ENCODE data around the gene TMEM258. TPM values are rescaled to one million over a fixed set of nuclear protein-coding genes. Genes with fewer than 3 reads are reported as not detected.

Gene TMEM258
- total and polyA plus RNA-seq, 10 donors = 52.4 to 185 (median 80.0) TPM

GRCh38 chr11:61836193-61836592 lies 43.8 kb upstream of the TMEM258 start:
- Histone ChIP-seq H3K36me3 (peaks cover 0 to 16% (median 0%) of the 10 kb centered on the region in 6 donors), H3K4me3 (peak overlapping the region in 1 of 8 donors; percentile 31), H3K27me3 (replicated peaks in 1 of 7) (no peaks in the 10 kb centered on the region), H3K27ac (peak overlapping the region in 7 of 8 donors; percentile 39 to 82 (median 74)), H3K9me3 (no peaks in the 10 kb centered on the region), H3K4me1 (peaks cover 5 to 55% (median 19%) of the 10 kb centered on the region in 6 donors)
- intact Hi-C loops (cut with DNase I; ENCODE audit: low total_unique reads) = no loop called here
- TF ChIP-seq CTCF (IDR thresholded peaks at IDR 0.05 in 8 of 11, conservative IDR thresholded peaks at IDR 0.05 in 3 of 11) (no peak), POLR2AphosphoS5 (IDR thresholded peaks at IDR 0.05) (no peak), POLR2A (IDR thresholded peaks at IDR 0.05) (no peak)
- DNase-seq = peak; percentile 41
- WGBS, 5 donors = 91 to 99% (median 93%) methylated on average over 8 of the region's 8 CpGs

DNA sequence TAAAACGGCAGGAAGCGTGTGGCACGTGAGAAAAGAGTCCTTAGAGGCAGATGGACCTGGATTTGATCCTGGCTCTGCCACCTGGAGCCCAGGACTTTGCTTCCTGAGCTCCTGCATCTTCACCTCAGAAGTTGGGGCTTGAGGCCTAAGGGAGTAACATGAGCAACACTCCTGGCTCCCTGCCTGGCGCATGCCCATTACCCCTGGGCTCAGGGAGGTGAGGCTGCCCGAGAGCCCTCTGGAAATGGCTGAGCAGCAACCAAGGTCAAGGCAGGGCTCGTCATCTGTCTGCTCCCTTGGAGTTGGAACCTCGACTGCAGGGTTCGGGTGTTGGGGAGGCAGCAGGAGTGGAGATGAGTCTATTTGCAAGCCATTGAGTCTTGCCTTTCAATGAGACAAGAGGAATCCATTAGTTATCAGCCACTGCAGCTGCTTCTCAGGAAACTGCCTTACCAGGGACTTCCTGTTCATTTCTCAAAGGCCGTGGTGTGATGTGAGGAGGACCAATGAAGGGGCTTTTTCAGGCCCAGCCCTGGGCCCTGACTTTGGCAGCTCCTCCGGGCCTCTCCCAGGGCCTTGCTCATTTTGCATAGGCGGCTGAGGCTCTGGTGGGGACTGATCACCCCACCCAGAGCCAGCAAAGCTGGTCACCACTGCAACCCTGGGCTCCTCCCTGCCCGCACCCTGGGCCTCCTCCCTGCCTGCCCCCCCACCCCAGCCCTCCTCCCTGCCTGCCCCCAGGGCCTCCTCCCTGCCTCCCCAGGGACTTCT lies 42.1 kb upstream of the TMEM258 start:
- 25 to 32% (median 29%) methylated on average over 10 to 12 of the region's 12 CpGs for WGBS, 5 donors
- TF ChIP-seq POLR2AphosphoS5 (IDR thresholded peaks at IDR 0.05) (peak in 2 of 3 donors; percentile 35 to 59), CTCF (IDR thresholded peaks at IDR 0.05 in 8 of 11, conservative IDR thresholded peaks at IDR 0.05 in 3 of 11) (no peak), POLR2A (IDR thresholded peaks at IDR 0.05) (no peak)
- H3K27ac ChIP-seq = peak overlapping the region; percentile 27 to 82 (median 72)
- no peaks in the 10 kb centered on the region for H3K36me3 ChIP-seq
- peaks cover 5 to 72% (median 21%) of the 10 kb centered on the region in 6 donors for H3K4me1 ChIP-seq
- peak; percentile 78 for DNase-seq
- H3K9me3 ChIP-seq = no peaks in the 10 kb centered on the region
- H3K27me3 ChIP-seq (replicated peaks in 1 of 7) = peaks cover 0 to 6% (median 0%) of the 10 kb centered on the region in 7 donors
- H3K4me3 ChIP-seq = peak overlapping the region in 1 of 8 donors; percentile 9
- intact Hi-C loops (cut with DNase I; ENCODE audit: low total_unique reads) = no loop called here

- H3K4me3 ChIP-seq = no peak overlapping the region
- H3K36me3 ChIP-seq = no peaks in the 10 kb centered on the region
- intact Hi-C loops (cut with DNase I; ENCODE audit: low total_unique reads) = no loop called here
- DNase-seq = no peak
- H3K4me1 ChIP-seq = peaks cover 8 to 78% (median 27%) of the 10 kb centered on the region in 6 donors
- no peaks in the 10 kb centered on the region for H3K9me3 ChIP-seq
- peaks cover 0 to 11% (median 3%) of the 10 kb centered on the region in 7 donors for H3K27me3 ChIP-seq (replicated peaks in 1 of 7)
- peak overlapping the region in 6 of 8 donors; percentile 62 to 82 (median 75) for H3K27ac ChIP-seq
- WGBS, 5 donors = 83 to 93% (median 90%) methylated on average over 12 of the region's 12 CpGs
- TF ChIP-seq POLR2A (IDR thresholded peaks at IDR 0.05) = no peak
- TF ChIP-seq POLR2AphosphoS5 (IDR thresholded peaks at IDR 0.05) = no peak
- TF ChIP-seq CTCF (IDR thresholded peaks at IDR 0.05 in 8 of 11, conservative IDR thresholded peaks at IDR 0.05 in 3 of 11) = no peak
These were observed 41.5 kb upstream of the TMEM258 start for GRCh38 chr11:61833926-61834277.

- peak overlapping the region in 2 of 8 donors; percentile 81 to 82 for H3K27ac ChIP-seq
- intact Hi-C loops (cut with DNase I; ENCODE audit: low total_unique reads) = no loop called here
These were observed 41.1 kb upstream of the TMEM258 start for GRCh38 chr11:61833471-61833870.

More at GRCh38 chr11:61833471-61833870, 41.1 kb upstream of the TMEM258 start:
- H3K36me3 ChIP-seq = no peaks in the 10 kb centered on the region
- no peak overlapping the region for H3K4me3 ChIP-seq
- WGBS, 5 donors = 74 to 85% (median 83%) methylated on average over 11 of the region's 11 CpGs
- no peaks in the 10 kb centered on the region for H3K9me3 ChIP-seq
- peak; percentile 62 for DNase-seq
- H3K27me3 ChIP-seq (replicated peaks in 1 of 7) = peaks cover 0 to 16% (median 6%) of the 10 kb centered on the region in 7 donors
- TF ChIP-seq CTCF (IDR thresholded peaks at IDR 0.05 in 8 of 11, conservative IDR thresholded peaks at IDR 0.05 in 3 of 11) = no peak
- TF ChIP-seq POLR2A (IDR thresholded peaks at IDR 0.05) = no peak
- no peak for TF ChIP-seq POLR2AphosphoS5 (IDR thresholded peaks at IDR 0.05)
- peaks cover 13 to 82% (median 31%) of the 10 kb centered on the region in 6 donors for H3K4me1 ChIP-seq
